ENCODE data around the gene CTNNA3. TPM values are rescaled to one million over a fixed set of nuclear protein-coding genes. Genes with fewer than 3 reads are reported as not detected.

Gene CTNNA3
- total and polyA plus RNA-seq, 12 donors, result 2.0 to 213 (median 171) TPM

GRCh38 chr10:66538371-66538770, 1157.6 kb downstream of the CTNNA3 start:
- Histone ChIP-seq H3K36me3 (no peaks in the 10 kb centered on the region), H3K4me1 (peaks cover 0 to 14% (median 0%) of the 10 kb centered on the region in 9 donors), H3K9me3 (peaks cover 0 to 4% (median 0%) of the 10 kb centered on the region in 11 donors), H3K4me3 (peak overlapping the region in 1 of 10 donors; percentile 6), H3K27ac (peak overlapping the region in 9 of 10 donors; percentile 25 to 78 (median 55)), H3K27me3 (no peaks in the 10 kb centered on the region)
- 8 to 19% methylated on average over 3 of the region's 3 CpGs for WGBS, 2 donors
- DNase-seq (peak in 1 of 2 donors; percentile 7), ATAC-seq (peak in 7 of 8 donors; percentile 51 to 83 (median 69))
- intact Hi-C loops (cut with DNase I), result no loop called here
- TF ChIP-seq, protein P1, sequence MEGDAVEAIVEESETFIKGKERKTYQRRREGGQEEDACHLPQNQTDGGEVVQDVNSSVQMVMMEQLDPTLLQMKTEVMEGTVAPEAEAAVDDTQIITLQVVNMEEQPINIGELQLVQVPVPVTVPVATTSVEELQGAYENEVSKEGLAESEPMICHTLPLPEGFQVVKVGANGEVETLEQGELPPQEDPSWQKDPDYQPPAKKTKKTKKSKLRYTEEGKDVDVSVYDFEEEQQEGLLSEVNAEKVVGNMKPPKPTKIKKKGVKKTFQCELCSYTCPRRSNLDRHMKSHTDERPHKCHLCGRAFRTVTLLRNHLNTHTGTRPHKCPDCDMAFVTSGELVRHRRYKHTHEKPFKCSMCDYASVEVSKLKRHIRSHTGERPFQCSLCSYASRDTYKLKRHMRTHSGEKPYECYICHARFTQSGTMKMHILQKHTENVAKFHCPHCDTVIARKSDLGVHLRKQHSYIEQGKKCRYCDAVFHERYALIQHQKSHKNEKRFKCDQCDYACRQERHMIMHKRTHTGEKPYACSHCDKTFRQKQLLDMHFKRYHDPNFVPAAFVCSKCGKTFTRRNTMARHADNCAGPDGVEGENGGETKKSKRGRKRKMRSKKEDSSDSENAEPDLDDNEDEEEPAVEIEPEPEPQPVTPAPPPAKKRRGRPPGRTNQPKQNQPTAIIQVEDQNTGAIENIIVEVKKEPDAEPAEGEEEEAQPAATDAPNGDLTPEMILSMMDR (IDR thresholded peaks at IDR 0.05), result no peak

DNA sequence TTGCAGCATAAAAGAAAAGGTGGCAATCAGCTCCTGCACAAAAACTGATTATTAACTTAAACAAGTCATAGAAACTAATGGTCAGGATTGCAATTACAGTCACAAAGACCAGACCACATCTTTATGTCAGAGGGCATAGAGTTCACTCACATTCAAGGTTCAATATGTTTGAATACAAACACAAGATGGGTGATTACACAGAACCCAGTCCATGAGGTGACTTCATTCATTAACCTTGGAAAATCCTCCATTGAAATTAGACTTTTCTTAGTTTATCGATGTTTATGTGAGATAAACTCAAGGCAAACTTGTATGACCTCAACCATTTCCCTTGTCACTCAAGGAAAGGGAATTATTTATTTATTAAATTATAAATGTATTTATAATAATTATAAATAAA, 1158.8 kb downstream of the CTNNA3 start:
- no peak for DNase-seq
- Histone ChIP-seq H3K36me3 (no peaks in the 10 kb centered on the region), H3K4me1 (peaks cover 0 to 14% (median 0%) of the 10 kb centered on the region in 9 donors), H3K4me3 (no peak overlapping the region), H3K9me3 (no peaks in the 10 kb centered on the region), H3K27ac (no peak overlapping the region), H3K27me3 (no peaks in the 10 kb centered on the region)
- WGBS, 2 donors, result 91 to 98% methylated on average over 1 of the region's 1 CpG
- TF ChIP-seq, protein P1 (IDR thresholded peaks at IDR 0.05), result no peak
- intact Hi-C loops (cut with DNase I), result no loop called here
- ATAC-seq, result no peak

DNA sequence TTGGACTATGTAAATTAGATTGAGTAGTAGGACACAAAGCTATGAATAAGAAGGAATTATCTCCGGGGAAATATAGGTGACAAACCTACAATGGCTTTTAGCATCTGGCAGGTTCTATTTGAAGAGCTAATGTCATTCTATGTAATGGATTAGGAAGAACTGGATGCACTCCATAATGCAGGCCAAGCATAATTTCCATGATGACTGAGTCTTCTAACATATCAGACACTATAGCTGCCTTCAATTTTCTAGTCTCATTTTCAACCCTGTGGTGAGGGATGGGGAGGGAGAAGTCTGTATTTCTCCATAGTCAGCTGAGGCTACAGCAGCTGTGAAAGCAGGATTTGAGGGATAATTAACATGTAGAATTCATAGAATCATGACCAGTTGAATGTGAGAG, 1160.6 kb downstream of the CTNNA3 start:
- Histone ChIP-seq H3K27ac (no peak overlapping the region), H3K36me3 (no peaks in the 10 kb centered on the region), H3K27me3 (no peaks in the 10 kb centered on the region), H3K9me3 (no peaks in the 10 kb centered on the region), H3K4me1 (peaks cover 0 to 14% (median 0%) of the 10 kb centered on the region in 9 donors), H3K4me3 (no peak overlapping the region)
- DNase-seq, result no peak
- intact Hi-C loops (cut with DNase I), result no loop called here
- 80 to 86% methylated on average over 1 of the region's 1 CpG for WGBS, 2 donors
- TF ChIP-seq, protein P1 (IDR thresholded peaks at IDR 0.05), result no peak
- no peak for ATAC-seq

GRCh38 chr10:66534866-66535265, 1161.1 kb downstream of the CTNNA3 start:
- no peaks in the 10 kb centered on the region for H3K36me3 ChIP-seq
- no peak overlapping the region for H3K4me3 ChIP-seq
- no peak for DNase-seq
- TF ChIP-seq, protein P1 (IDR thresholded peaks at IDR 0.05), result no peak
- ATAC-seq, result no peak
- H3K9me3 ChIP-seq, result no peaks in the 10 kb centered on the region
- H3K4me1 ChIP-seq, result peaks cover 0 to 14% (median 0%) of the 10 kb centered on the region in 9 donors
- no peaks in the 10 kb centered on the region for H3K27me3 ChIP-seq
- no peak overlapping the region for H3K27ac ChIP-seq
- intact Hi-C loops (cut with DNase I), result no loop called here
- WGBS, 2 donors, result 88 to 95% methylated on average over 1 of the region's 1 CpG
